GM20431 (cell line): ENCODE data around the gene GUCY1A1.

Experiments used
- in situ Hi-C: fragments of 300-500 bp; cut with MseI, MboI; formaldehyde crosslinking; loops from one replicate; pipeline ENCODE4 v1.15.0; 2020; ENCODE audit warnings: low sequenced_read_pairs; ENCODE audit not compliant: unreplicated experiment

Gene GUCY1A1

DNA sequence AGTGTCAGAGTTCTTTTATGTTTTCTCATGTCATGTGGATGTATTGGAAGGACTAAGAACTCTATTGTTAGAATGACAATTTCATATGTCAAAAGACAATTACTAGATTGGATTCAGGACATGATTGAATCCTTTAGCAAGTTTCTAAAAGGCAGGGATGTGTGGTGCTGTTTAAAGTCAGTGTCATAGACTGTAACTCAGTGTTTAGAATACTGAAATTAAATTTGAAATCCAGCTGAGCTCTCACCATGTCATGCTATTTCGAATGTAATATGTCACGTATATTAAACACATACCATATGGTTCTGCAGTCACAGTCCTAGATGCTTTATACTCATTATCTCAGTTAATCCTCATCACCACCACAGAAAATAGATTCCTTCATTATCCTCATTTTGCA lies 100.0 kb downstream of the GUCY1A1 start:
- in situ Hi-C loops = no loop called here

DNA sequence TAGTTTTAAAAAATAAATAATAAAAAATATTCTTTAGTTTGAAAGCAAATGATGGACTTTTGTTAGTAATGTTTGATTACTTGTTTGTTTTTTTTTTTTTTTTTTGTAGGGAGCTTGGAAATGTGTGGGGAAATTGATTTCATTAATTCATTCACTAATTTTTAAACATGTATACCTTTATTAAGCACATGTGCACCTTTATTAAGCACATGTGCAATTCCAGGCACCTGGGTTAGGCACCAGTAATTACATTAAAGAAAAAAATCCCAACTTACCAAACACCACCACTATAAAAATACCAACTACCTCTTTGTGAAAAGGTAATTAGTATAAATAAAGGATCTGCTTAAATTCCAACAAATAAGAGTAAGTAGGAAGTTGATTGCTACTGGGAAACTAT lies 101.7 kb downstream of the GUCY1A1 start:
- in situ Hi-C loops = no loop called here

DNA sequence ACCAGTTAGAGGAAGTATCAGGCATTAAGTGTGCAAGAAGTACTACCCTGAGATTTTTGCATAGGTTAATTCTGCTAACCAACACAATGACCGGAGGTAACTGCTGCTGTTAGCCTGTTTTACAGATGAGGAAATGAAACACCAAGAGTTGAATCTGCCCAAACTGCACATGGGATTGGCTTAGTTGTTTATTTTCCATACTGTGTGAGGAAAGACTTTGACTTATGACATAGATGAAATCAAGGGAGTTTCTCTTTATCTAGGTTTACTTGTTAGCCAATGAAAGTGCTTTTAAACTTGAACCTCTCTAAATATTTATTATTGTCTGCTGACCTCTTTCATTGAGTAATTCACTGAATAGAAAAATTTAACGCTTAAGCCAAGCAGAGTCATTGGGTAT lies 102.4 kb downstream of the GUCY1A1 start:
- in situ Hi-C loops = no loop called here

DNA sequence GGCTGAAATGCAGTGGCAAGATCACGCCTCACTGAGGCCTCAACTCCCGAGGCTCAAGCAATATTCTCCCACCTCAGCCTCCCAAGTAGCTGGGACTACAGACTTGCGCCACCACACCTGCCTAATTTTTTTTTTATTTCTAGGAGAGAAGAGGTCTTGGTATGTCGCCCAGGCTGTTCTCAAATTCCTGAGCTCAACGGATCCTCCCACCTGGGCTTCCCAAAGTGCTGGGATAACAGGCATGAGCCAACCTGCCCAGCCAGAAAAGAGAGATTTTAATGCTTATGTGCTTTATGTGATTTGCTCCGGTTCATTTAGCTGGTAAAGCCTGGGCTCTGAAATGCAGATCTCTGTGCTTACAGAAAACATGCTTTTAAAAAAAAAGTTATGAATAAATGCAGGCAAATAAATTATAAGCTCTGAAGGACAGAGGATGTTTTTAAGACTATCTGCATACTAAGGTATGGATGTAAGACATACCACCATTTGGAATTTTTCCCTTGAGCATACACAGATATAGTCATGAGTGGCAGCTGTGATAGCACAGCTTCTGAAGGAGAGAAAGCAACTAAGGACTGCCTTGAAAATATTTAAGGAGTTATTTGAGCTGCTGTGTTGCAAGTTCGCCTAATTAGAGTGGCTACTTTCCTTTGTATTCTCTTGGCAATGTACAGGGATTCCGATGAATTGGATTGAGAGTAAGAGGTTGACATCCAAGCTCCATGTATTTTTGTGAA lies 106.0 kb downstream of the GUCY1A1 start:
- in situ Hi-C loops = loop anchor here (10.0 kb wide), 1 partner anchor 328 kb away; no protein-coding TSS in a partner anchor

DNA sequence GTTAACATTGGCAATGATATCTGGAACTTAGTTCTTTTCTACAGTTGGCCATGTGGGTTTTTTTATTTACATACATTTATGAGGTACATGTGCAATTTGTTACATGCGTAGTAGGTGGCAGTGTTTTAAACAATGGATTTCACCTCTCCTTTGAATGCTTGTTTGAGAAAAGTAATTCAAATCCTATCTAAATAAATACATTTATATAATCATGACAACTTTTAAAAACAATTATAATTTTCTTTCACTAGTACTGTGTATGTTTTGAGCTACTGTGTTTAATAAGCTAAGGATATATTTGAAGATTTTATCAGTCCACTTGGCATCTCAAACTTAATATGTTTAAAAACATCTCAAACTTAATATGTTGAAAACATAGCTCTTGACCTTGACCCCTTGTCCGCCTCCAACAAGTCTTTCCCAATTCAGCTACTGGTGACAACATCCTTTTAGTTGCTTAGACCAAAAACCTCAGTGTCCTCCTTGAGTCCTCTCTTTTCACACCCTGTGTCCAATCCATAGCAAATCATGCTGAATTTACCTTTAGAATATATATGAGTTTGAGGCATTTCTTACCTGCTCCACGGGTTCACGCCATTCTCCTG lies 106.7 kb downstream of the GUCY1A1 start:
- in situ Hi-C loops = loop anchor here (10.0 kb wide), 1 partner anchor 328 kb away; no protein-coding TSS in a partner anchor

DNA sequence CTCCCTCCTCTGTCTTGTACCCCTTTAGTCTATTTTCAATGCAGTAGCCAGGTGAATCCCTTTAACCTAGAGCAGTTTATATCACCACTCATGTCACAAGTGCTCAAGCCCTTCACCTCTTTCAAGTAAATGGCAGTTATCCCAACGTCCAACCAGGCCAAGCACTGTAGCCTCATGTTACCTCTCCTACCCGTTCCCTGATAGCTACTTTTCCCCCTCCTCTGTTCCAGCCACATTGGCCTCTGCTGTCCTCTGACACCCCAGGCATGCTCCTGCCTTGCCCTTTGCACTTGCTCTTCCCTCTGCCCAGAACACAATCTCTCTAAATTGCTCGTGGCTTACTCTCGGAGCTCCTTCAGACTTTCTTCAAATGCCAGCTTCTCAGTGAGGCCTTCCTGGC lies 107.4 kb downstream of the GUCY1A1 start:
- in situ Hi-C loops = loop anchor here (10.0 kb wide), 1 partner anchor 329 kb away; no protein-coding TSS in a partner anchor

DNA sequence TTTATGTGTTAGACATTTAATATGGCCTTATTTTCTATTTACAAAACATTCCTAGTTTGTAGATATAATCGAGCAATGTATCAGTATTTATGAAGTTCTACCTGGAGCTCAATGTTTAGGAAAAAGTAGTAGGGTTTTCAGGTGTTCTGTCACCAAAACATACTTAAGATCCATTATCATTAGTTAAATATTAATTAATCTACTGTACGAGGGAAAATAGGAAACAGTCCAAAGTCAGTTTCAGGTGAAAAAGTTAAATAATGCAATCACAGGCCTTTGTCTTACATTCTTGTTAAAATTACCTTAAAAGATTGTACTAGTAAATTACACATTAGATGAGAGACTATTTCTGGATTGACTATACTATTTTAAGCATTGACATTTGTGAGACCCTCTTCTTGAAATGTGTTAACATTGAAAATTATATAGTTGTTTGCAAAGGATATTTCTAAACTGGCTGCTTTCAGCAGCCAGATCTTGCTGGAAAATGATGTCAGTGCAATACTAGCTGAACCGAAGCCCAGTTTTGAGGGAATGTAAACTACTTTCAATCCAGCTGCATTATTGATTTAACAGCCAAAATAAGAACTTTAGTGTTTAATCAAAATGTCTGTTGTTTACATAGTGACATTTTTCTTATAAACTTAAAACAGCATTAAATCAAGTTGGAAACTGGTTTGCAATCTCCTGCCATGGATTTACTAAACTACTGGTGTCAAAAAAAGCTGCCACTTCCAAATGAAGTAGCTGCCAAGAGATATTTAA lies 111.5 kb downstream of the GUCY1A1 start:
- in situ Hi-C loops = loop anchor here (10.0 kb wide), 1 partner anchor 333 kb away; no protein-coding TSS in a partner anchor

DNA sequence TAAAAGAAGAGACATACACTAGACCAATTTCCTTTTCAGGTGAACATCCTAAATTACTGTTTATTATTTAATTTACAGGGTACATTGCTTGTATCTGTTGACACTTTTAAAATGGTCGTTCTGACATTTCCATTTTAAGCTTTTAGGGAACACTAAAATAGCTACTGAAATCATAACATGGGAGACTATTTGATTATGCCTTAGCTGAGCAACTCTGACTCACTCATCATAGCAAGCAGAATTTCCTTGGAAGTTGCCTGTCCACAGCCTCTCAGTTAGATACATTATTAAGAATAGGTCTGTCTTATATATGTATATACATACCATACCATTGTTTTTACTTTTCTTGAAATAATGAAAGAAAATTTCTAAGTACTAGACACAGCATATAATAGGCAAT lies 114.1 kb downstream of the GUCY1A1 start:
- in situ Hi-C loops = no loop called here

DNA sequence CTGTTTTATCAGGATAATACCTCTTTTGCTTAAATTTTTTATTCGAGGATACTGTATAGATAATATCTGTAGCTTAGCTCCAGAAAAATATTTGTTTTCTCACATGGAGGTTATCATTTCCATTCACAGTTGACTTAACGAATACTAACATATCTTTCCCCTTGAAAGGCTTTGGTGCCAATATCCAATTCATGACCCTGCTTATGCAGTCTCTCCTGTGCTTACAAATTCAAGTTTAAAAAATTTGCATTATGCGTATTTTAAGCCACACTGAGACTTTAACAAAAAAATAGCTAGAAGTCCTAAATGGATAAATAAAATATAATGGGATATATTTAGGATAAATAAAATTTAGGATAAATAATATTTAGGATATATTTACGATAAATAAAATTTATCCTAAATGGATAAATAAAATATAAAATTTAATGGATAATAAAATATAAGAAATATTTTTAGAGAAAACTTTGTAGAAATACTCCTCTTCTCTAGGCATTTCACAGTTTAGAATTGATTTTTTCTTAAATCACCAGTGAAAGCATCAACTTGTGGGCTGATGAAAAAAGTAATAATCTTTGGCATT lies 114.7 kb downstream of the GUCY1A1 start:
- in situ Hi-C loops = no loop called here
